Measurements from ENCODE around the gene MRPS7. TPM values are rescaled to one million over a fixed set of nuclear protein-coding genes. Genes with fewer than 3 reads are reported as not detected.

MRPS7 gene
- total RNA-seq, 1 experiment from 2014 or later: 73.9 TPM

DNA sequence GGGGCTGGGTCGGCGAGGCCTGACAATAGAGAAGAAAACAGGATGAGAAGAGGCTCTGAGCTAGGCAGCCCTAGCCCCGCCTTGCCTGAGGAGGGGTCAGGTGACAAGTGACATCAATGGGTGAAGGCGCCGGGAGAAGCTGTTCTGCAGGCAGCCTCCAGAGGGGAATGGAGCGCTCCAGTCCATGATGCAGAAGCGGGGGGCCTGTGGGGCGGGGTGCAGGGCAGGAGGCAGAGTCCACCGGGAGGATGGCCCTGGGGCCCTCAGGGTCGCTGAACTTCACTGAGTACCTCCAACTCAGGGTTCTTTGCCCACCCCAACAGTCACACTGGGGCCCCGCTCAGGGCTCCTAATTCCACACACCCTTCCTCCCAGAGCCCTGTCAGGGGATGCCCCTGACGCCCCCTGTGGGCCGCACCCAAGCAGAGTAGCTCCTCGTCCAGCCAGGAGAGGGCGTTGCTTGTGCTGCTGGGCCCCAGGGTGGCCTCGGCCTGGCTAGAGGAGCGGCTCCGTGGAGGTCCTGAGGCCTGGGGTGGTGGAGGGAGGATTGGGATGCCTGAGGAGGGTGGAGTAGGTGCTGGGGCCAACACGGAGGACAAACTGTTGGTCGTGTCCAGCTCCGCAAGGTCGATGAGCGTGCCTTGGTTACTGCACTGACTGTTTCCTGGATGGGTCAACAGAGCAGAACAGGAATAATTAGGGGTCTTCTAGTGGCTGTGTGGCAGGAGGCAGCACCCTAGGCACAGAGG, 21.1 kb upstream of the MRPS7 start:
- BruUV-seq (replicated peaks): no TSS peak
- Mint-ChIP-seq H3K36me3 (ENCODE audit: insufficient read depth, unreplicated experiment) (peaks cover 53% of the 10 kb centered on the region), H3K27me3 (ENCODE audit: insufficient read depth, unreplicated experiment) (no peaks in the 10 kb centered on the region), H3K4me1 (ENCODE audit: insufficient read depth, unreplicated experiment) (peaks cover 5% of the 10 kb centered on the region), H3K27ac (ENCODE audit: low read depth, unreplicated experiment) (no peak overlapping the region), H3K4me3 (ENCODE audit: unreplicated experiment) (no peak overlapping the region), H3K9me3 (ENCODE audit: unreplicated experiment) (no peaks in the 10 kb centered on the region)
- CTCF ChIA-PET: interaction anchor here (0.6 to 1.8 kb wide), 11 partner anchors 8 to 290 kb away, joined by 3 to 9 read pairs (median 4); partner anchors contain the start of gene MRPS7
- peak; percentile 37 for DNase-seq (ENCODE audit: unreplicated experiment)
- intact Hi-C loops (cut with micrococcal nuclease): no loop called here
- POLR2A ChIA-PET: interaction anchor here (0.7 to 2.8 kb wide), 6 partner anchors 10 to 539 kb away, joined by 3 to 7 read pairs (median 6); partner anchors contain the start of genes GGA3, MRPS7 and NUP85
- TF ChIP-seq, protein P1, sequence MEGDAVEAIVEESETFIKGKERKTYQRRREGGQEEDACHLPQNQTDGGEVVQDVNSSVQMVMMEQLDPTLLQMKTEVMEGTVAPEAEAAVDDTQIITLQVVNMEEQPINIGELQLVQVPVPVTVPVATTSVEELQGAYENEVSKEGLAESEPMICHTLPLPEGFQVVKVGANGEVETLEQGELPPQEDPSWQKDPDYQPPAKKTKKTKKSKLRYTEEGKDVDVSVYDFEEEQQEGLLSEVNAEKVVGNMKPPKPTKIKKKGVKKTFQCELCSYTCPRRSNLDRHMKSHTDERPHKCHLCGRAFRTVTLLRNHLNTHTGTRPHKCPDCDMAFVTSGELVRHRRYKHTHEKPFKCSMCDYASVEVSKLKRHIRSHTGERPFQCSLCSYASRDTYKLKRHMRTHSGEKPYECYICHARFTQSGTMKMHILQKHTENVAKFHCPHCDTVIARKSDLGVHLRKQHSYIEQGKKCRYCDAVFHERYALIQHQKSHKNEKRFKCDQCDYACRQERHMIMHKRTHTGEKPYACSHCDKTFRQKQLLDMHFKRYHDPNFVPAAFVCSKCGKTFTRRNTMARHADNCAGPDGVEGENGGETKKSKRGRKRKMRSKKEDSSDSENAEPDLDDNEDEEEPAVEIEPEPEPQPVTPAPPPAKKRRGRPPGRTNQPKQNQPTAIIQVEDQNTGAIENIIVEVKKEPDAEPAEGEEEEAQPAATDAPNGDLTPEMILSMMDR (IDR thresholded peaks at IDR 0.05; ENCODE audit: unreplicated experiment): peak; percentile 41

DNA sequence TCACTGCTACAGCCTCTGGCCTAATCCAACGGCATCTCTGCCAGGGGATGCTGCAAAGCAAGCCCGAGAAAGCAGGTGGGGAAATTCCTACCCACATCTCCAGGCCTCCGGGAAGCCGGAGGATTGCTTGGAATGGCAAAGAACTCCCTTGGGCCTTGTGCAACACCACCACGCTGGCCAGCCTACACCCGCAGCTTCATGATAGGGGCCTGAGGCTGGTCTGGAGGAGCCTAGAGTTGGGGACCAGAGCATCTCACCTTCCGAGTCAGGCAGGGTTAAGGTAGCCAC, 20.6 kb upstream of the MRPS7 start:
- ChIA-PET CTCF (interaction anchor here (0.7 to 1.6 kb wide), 5 partner anchors 8 to 290 kb away, joined by 3 to 6 read pairs (median 3); partner anchors contain the start of gene MRPS7), POLR2A (interaction anchor here (0.7 to 1.9 kb wide), 3 partner anchors 9 to 258 kb away, joined by 3 to 7 read pairs (median 7); no protein-coding TSS in a partner anchor)
- Mint-ChIP-seq H3K4me1 (ENCODE audit: insufficient read depth, unreplicated experiment) (peaks cover 5% of the 10 kb centered on the region), H3K9me3 (ENCODE audit: unreplicated experiment) (no peaks in the 10 kb centered on the region), H3K27ac (ENCODE audit: low read depth, unreplicated experiment) (no peak overlapping the region), H3K4me3 (ENCODE audit: unreplicated experiment) (no peak overlapping the region), H3K27me3 (ENCODE audit: insufficient read depth, unreplicated experiment) (no peaks in the 10 kb centered on the region), H3K36me3 (ENCODE audit: insufficient read depth, unreplicated experiment) (peaks cover 50% of the 10 kb centered on the region)
- no peak for DNase-seq (ENCODE audit: unreplicated experiment)
- BruUV-seq (replicated peaks): no TSS peak
- intact Hi-C loops (cut with micrococcal nuclease): no loop called here
- TF ChIP-seq, protein P1 (IDR thresholded peaks at IDR 0.05; ENCODE audit: unreplicated experiment): no peak

DNA sequence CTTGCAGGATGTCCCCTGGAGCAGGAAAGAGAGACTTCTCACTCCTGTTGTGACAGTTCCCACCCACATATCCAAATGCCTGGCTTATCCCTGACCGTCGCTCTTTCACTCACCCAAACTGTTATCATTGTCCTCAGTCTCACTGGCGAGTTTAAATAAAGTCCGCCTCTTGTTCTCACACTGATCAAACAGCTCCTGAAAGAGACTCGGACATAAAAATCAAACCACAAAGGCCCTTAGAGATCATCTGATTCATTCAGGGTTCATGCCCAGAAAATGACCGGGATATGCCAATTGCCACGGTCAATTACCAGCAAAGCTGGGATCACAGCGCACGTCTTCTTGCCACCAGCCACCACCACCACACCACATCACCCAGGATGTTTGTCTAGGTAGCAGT, 20.2 kb upstream of the MRPS7 start:
- Mint-ChIP-seq H3K27me3 (ENCODE audit: insufficient read depth, unreplicated experiment) (no peaks in the 10 kb centered on the region), H3K36me3 (ENCODE audit: insufficient read depth, unreplicated experiment) (peaks cover 50% of the 10 kb centered on the region), H3K27ac (ENCODE audit: low read depth, unreplicated experiment) (no peak overlapping the region), H3K4me3 (ENCODE audit: unreplicated experiment) (no peak overlapping the region), H3K4me1 (ENCODE audit: insufficient read depth, unreplicated experiment) (peaks cover 5% of the 10 kb centered on the region), H3K9me3 (ENCODE audit: unreplicated experiment) (no peaks in the 10 kb centered on the region)
- no peak for DNase-seq (ENCODE audit: unreplicated experiment)
- no TSS peak for BruUV-seq (replicated peaks)
- POLR2A ChIA-PET: interaction anchor here (0.6 to 1.9 kb wide), 2 partner anchors 9 to 19 kb away, joined by 3 to 7 read pairs; no protein-coding TSS in a partner anchor
- TF ChIP-seq, protein P1 (IDR thresholded peaks at IDR 0.05; ENCODE audit: unreplicated experiment): no peak
- intact Hi-C loops (cut with micrococcal nuclease): no loop called here
- CTCF ChIA-PET: interaction anchor here (1.0 to 1.5 kb wide), 4 partner anchors 8 to 171 kb away, joined by 3 to 6 read pairs (median 4); no protein-coding TSS in a partner anchor

DNA sequence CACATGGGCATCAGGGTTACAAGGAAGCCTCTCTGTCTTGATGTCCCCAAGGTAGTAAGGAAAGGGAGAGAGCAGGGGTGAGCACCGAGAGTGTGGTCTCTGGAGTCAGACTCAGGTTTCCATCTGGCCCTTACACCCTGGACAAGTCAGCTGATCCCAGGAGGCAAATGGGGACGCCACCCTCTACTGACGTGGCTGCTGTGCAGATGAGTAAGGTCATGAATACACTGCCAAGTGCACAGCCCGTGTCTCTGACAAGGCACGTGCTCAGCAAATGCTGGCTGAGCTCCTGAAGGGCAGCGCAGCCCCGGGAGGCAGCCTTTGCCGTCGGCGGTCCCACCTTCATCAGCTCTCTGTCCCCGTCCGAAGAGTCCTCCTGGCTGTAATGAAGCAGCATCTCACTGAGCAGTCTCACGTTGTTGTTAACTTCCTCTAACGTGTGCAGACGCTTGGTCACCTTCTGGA, 19.7 kb upstream of the MRPS7 start:
- intact Hi-C loops (cut with micrococcal nuclease): no loop called here
- peaks cover 46% of the 10 kb centered on the region for H3K36me3 Mint-ChIP-seq (ENCODE audit: insufficient read depth, unreplicated experiment)

More for the DNA sequence above, 19.7 kb upstream of the MRPS7 start:
- BruUV-seq (replicated peaks): no TSS peak
- H3K27me3 Mint-ChIP-seq (ENCODE audit: insufficient read depth, unreplicated experiment): no peaks in the 10 kb centered on the region
- TF ChIP-seq, protein P1 (IDR thresholded peaks at IDR 0.05; ENCODE audit: unreplicated experiment): no peak
- no peaks in the 10 kb centered on the region for H3K9me3 Mint-ChIP-seq (ENCODE audit: unreplicated experiment)
- no peak overlapping the region for H3K27ac Mint-ChIP-seq (ENCODE audit: low read depth, unreplicated experiment)
- ChIA-PET CTCF (interaction anchor here (1.0 to 1.3 kb wide), 3 partner anchors 8 to 170 kb away, joined by 3 to 4 read pairs (median 3); no protein-coding TSS in a partner anchor), POLR2A (interaction anchor here (0.6 to 1.9 kb wide), 3 partner anchors 8 to 684 kb away, joined by 3 to 7 read pairs (median 3); no protein-coding TSS in a partner anchor)
- H3K4me3 Mint-ChIP-seq (ENCODE audit: unreplicated experiment): no peak overlapping the region
- peaks cover 5% of the 10 kb centered on the region for H3K4me1 Mint-ChIP-seq (ENCODE audit: insufficient read depth, unreplicated experiment)
- peak; percentile 20 for DNase-seq (ENCODE audit: unreplicated experiment)

Measured in MCF 10A (cell line).